GM18502 (cell line): ENCODE data around the gene VPS33A.
"Not testable (repeated sequence)": the region's sequence is repeated elsewhere in the genome, so short reads cannot be mapped to it uniquely, and the experiment has no call there.

ENCODE experiments used
- ATAC-seq: cut with Tn5 transposase; IDR thresholded peaks from one replicate; pipeline ENCODE4 v1.9.1; 2021; ENCODE audit warnings: mild to moderate bottlenecking; ENCODE audit not compliant: unreplicated experiment, poor library complexity

The VPS33A gene

GRCh38 chr12:122258939-122259338 is 7.4 kb downstream of the VPS33A start:
- not testable (repeated sequence) for ATAC-seq

DNA sequence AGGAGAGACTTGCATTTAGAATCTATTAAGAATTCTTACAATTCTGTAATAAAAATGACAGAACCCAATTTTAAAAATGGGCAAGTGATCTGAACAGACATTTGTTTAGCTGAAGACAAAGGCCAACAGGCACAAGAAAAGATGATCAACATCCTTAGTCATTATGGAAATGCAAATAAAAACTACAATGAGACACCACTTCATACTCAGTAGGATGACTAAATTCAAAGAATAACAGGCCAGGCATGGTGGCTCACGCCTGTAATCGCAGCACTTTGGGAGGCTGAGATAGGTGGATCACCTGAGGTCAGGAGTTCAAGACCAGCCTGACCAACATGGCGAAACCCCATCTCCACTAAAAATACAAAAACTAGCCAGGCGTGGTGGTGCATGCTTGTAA is 7.8 kb downstream of the VPS33A start:
- ATAC-seq = not testable (repeated sequence)

DNA sequence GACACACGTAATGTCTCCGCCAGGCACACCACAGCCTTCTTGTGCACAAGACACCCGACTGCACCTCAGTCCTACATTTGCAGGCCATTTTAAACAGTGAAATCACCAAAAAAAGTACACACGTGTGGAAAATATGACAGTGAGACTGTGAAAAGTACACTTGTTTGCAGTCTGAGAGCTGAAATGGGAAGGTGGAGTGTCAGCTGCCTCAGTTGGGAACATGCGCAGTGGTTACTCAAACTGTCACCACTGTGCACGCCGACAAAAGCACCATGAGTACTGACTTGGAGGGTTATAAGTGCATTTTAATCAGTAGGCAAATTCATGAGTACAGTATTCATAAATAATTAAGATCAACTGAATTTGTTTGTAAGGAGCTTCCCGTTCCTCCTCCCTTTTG is 15.8 kb downstream of the VPS33A start:
- ATAC-seq = no peak

DNA sequence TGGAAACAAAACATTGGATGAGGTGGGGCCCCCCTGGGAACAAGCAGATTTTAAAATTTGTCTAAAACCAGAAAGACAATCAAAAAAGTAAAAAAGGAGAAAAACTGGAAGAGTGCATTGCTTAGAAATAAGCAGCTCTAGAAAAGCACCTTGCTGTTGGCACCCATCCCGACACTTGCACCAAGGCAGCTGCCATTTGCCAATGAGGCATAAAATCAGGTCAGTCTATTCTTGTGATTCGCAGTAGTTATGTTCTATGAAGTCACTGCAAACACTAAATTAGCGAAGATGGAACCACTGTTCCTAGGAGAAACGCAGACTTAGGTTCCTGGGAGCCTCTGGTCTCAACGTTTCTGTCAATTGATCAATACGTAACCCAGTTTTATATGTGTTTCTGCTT is 16.2 kb downstream of the VPS33A start:
- no peak for ATAC-seq

- ATAC-seq = no peak
Measured at GRCh38 chr12:122245553-122245952, 20.7 kb downstream of the VPS33A start.

- ATAC-seq = no peak
Measured at GRCh38 chr12:122244565-122245371, 21.5 kb downstream of the VPS33A start.

DNA sequence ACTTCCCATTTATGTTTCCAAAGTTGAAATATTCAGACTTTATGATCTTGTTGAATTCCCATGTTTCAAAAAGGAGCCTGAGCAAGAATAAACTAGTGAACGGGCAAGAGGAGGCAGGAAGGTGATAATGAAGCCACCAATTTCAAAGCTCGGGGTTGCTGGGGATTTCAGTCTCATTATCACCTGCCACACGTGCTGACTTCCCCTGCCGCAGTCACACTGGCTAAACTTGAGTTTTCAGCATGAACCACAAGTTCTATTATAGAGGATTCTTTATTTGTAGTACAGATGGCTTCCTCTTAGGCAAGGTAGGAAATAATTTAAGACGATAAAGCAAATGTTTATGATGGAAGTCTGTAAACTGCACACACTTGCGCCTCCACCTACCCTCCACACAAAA is 22.3 kb downstream of the VPS33A start:
- no peak for ATAC-seq

DNA sequence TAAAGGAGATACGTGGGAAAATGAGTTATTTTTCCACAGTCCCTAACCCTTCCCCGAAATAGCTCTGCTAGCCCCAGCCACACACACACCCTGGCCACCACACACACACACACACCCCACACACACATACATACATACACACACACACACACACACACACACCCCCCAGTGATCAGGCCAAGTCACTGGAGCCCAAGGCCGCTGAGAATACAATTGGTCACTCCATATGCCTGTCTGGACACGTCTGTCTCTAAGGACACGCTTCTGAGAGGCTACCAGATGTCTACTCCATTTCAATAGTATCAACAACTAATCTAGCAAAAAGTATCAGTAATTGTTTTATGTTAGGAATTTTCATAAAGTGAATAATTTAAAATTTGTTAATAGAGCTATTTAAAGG is 27.4 kb downstream of the VPS33A start:
- no peak for ATAC-seq

GRCh38 chr12:122235741-122236140 is 30.6 kb downstream of the VPS33A start:
- no peak for ATAC-seq

GRCh38 chr12:122232691-122233090 is 33.6 kb downstream of the VPS33A start:
- ATAC-seq = no peak

DNA sequence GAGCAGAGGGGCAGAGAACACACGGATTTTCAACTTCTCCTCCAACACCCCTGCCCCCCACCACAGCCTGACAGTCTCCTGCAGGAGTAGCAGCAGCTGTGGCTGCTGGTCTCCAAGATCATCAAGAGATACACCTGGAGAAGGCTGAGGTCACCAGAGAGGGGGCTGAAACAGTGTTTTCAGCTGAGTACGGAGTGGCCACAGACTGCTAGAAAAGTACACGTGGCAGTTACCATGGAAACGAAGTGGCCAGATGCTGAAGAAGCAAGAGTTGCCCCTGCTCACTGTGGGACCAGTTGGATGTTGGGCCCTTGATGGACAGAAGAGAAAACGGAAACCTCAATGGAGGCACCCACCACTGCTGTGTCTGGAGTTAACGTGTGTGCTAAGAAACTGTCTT is 35.5 kb downstream of the VPS33A start:
- no peak for ATAC-seq

- no peak for ATAC-seq
Measured at GRCh38 chr12:122228092-122228491, 38.2 kb downstream of the VPS33A start.

DNA sequence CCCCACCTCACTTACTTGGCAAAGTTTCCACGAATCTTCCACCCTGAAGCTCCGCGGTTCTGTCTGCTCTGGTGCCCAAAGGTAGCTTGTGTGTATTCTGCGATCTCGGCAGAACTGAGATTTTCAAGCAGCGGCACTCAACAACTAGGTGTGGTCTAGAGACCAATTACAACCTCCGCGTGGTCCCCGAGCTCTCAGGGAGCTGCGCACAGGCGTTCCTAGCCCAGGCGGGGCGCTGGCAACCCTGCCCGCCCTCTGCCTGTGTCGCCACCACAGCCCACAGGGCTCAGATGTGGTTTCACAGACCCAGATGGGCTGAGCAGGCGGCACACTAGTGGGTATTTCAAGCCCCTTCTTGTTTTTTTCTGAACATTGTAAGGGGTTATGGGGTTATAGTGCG is 39.0 kb downstream of the VPS33A start:
- ATAC-seq = no peak

DNA sequence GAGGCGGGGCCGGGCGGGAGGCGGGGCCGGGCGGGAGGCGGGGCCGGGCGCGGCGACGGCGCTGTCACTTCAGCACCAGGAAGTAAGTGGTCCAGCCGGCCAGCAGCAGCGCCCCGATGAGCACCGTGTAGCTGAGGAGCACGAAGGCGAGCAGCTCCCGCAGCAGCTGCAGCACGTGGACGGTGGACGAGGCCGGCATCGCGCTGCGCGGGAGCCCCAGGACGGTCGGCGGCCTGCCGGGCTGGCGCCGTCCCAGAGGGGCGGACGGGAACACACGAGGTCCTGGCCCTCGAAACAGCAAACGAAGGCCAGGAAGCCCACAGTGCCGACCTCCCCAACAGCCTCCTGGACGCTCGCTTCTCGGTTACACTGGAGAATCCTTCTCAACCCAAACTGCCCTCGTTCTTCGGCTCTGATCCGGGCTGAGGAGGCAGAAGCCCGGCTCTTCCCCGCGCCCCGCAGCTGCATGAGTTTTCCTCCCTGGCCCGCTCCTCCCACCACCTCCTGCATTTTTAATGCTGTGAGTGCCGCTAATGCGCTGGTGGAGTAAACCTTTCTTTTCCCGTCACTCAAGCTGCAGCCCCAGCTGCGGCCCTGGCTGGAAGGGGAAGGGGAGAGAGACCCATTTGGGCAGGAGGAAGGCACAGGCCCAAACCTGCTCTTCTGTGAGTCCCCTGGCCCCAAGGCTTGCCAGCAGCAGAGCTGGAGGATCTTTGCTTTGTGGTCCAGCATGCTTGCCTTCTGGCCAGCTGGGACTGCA is 39.7 kb downstream of the VPS33A start:
- ATAC-seq = no peak

GRCh38 chr12:122225683-122226365 is 40.5 kb downstream of the VPS33A start, which contains the start of gene DIABLO:
TSS of gene DIABLO (minus strand) at chr12:122226052. CDS start at chr12:122226014, 38 bp downstream.
- peak; percentile 92 for ATAC-seq

- no peak for ATAC-seq
Measured at GRCh38 chr12:122216445-122216844, 49.8 kb downstream of the VPS33A start.

- no peak for ATAC-seq
Measured at GRCh38 chr12:122215771-122216170, 50.5 kb downstream of the VPS33A start.

GRCh38 chr12:122208073-122208820 is 58.0 kb downstream of the VPS33A start:
- no peak for ATAC-seq

- no peak for ATAC-seq
Measured at GRCh38 chr12:122207391-122207790, 58.9 kb downstream of the VPS33A start.

DNA sequence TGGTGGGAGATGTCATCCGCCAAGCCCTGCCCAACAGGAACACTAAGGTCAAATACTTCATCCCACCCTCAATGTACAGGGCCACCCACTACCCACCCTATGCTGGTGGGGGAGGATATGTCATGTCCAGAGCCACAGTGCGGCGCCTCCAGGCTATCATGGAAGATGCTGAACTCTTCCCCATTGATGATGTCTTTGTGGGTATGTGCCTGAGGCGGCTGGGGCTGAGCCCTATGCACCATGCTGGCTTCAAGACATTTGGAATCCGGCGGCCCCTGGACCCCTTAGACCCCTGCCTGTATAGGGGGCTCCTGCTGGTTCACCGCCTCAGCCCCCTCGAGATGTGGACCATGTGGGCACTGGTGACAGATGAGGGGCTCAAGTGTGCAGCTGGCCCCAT is 59.3 kb downstream of the VPS33A start:
- ATAC-seq = no peak
